GM21526 (cell line): Measurements from ENCODE around the gene NXPH3.

ENCODE experiments used
- ATAC-seq: cut with Tn5 transposase; IDR thresholded peaks from one replicate; pipeline ENCODE4 v1.9.1; 2021; ENCODE audit warnings: moderate library complexity; ENCODE audit not compliant: unreplicated experiment, low FRiP score

NXPH3 gene

GRCh38 chr17:49574323-49574781 lies 1.3 kb upstream of the NXPH3 start:
- no peak for ATAC-seq

GRCh38 chr17:49574945-49575678 lies 559 bp upstream of the NXPH3 start:
- no peak for ATAC-seq

GRCh38 chr17:49576088-49576916 lies 631 bp downstream of the NXPH3 start:
- no peak for ATAC-seq

GRCh38 chr17:49576917-49577649 lies 1.4 kb downstream of the NXPH3 start:
- ATAC-seq: no peak

- no peak for ATAC-seq
These were observed 1.9 kb downstream of the NXPH3 start for GRCh38 chr17:49577650-49577934.

GRCh38 chr17:49577963-49578362 lies 2.3 kb downstream of the NXPH3 start:
- ATAC-seq: no peak

GRCh38 chr17:49578414-49578813 lies 2.7 kb downstream of the NXPH3 start:
- no peak for ATAC-seq

GRCh38 chr17:49578952-49579500 lies 3.4 kb downstream of the NXPH3 start:
- no peak for ATAC-seq

- no peak for ATAC-seq
These were observed 3.9 kb downstream of the NXPH3 start for GRCh38 chr17:49579522-49579921.

- ATAC-seq: no peak
These were observed 4.5 kb downstream of the NXPH3 start for GRCh38 chr17:49580055-49580721.

- no peak for ATAC-seq
These were observed 5.4 kb downstream of the NXPH3 start for GRCh38 chr17:49580981-49581647.

- ATAC-seq: no peak
These were observed 6.0 kb downstream of the NXPH3 start for GRCh38 chr17:49581648-49581998.

- no peak for ATAC-seq
These were observed 6.5 kb downstream of the NXPH3 start for GRCh38 chr17:49582055-49582722.

GRCh38 chr17:49582789-49583188 lies 7.1 kb downstream of the NXPH3 start:
- ATAC-seq: no peak

GRCh38 chr17:49583226-49583625 lies 7.6 kb downstream of the NXPH3 start:
- ATAC-seq: no peak

GRCh38 chr17:49583889-49584288 lies 8.2 kb downstream of the NXPH3 start:
- ATAC-seq: no peak

- ATAC-seq: no peak
These were observed 9.9 kb downstream of the NXPH3 start for GRCh38 chr17:49585422-49586027.

GRCh38 chr17:49587366-49588073 lies 11.8 kb downstream of the NXPH3 start:
- ATAC-seq: no peak
